ENCODE results near the gene GABBR2. TPM values are rescaled to one million over a fixed set of nuclear protein-coding genes. Genes with fewer than 3 reads are reported as not detected.

The GABBR2 gene
- total and polyA plus RNA-seq, 9 of the 15 experiments (the other 6 are each of a cell fraction or from before 2014, with no cell fraction given): 0.15 to 1.9 (median 0.32) TPM

DNA sequence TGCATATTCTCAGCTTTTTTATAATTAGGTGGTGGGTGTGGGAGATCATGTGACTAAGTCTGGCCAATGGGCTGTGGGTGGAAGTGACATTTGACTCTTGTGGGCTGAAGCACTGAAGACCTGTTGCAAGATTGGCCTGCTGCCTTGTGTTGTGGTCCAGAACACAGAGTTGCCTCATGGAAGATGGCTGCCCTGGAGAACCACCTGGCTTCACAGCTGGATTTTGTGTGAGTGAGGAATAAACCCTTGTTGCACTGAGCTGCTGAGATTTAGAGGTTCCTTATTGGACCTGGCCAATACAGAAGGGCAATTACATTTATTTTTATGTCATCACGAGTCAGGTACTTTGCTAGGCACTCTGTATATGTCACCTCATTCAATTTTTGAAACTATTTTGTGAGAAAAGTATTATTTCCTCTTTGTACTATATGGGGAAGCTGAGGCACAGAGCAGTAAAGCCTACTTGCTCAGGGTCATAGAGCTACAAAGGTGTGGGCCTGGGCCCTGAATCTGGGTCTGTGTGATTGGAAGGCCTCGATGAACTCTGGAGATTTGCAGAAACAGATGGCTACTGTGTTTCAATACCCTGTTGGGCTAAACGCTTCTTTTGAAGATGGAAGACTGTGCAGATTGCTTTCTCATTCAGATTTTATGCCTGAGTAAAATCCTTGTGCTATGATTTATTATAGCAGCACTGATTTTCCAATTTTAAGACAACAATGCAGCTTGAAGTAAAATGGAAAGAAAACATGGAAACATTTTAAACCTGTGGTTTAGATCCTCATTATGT lies 382.1 kb downstream of the GABBR2 start (continued):
- TF ChIP-seq, protein P1, sequence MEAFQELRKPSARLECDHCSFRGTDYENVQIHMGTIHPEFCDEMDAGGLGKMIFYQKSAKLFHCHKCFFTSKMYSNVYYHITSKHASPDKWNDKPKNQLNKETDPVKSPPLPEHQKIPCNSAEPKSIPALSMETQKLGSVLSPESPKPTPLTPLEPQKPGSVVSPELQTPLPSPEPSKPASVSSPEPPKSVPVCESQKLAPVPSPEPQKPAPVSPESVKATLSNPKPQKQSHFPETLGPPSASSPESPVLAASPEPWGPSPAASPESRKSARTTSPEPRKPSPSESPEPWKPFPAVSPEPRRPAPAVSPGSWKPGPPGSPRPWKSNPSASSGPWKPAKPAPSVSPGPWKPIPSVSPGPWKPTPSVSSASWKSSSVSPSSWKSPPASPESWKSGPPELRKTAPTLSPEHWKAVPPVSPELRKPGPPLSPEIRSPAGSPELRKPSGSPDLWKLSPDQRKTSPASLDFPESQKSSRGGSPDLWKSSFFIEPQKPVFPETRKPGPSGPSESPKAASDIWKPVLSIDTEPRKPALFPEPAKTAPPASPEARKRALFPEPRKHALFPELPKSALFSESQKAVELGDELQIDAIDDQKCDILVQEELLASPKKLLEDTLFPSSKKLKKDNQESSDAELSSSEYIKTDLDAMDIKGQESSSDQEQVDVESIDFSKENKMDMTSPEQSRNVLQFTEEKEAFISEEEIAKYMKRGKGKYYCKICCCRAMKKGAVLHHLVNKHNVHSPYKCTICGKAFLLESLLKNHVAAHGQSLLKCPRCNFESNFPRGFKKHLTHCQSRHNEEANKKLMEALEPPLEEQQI (IDR thresholded peaks at IDR 0.05): no peak
- TF ChIP-seq HMG20B (CRISPR knock-in tag; IDR thresholded peaks at IDR 0.05) (no peak), NR2C1 (IDR thresholded peaks at IDR 0.05) (peak; percentile 52), NR2C1 (tag; IDR thresholded peaks at IDR 0.05) (no peak), GTF2E2 (tag; IDR thresholded peaks at IDR 0.05) (peak; percentile 28; the same call in 1 of the 2 replicates), ZSCAN29 (IDR thresholded peaks at IDR 0.05) (no peak), LCOR (CRISPR knock-in tag; IDR thresholded peaks at IDR 0.05) (peak; percentile 28; the same call in 1 of the 2 replicates), NFYB (IDR thresholded peaks at IDR 0.05; ENCODE audit: extremely low read depth, insufficient read length) (peak; percentile 100), ZFPM2 (CRISPR knock-in tag; IDR thresholded peaks at IDR 0.05) (no peak), ZNF140 (CRISPR knock-in tag; IDR thresholded peaks at IDR 0.05) (no peak), SMAD4 (CRISPR knock-in tag; conservative IDR thresholded peaks at IDR 0.05) (peak; percentile 47; the same call in 1 of the 2 replicates), KHSRP (IDR thresholded peaks at IDR 0.05) (no peak), ZC3H4 (CRISPR knock-in tag; IDR thresholded peaks at IDR 0.05; ENCODE audit: borderline replicate concordance) (no peak), ZC3H11A (IDR thresholded peaks at IDR 0.05; ENCODE audit: low read depth, low read length) (no peak), SNRNP70 (optimal IDR thresholded peaks at IDR 0.05; ENCODE audit: low read depth, low read length) (no peak), TCF15 (CRISPR knock-in tag; IDR thresholded peaks at IDR 0.05) (no peak), MCM7 (IDR thresholded peaks at IDR 0.05) (no peak), ZNF217 (CRISPR knock-in tag; IDR thresholded peaks at IDR 0.05) (no peak), NKRF (IDR thresholded peaks at IDR 0.05; ENCODE audit: borderline replicate concordance) (no peak)
- TF ChIP-seq, protein P2, sequence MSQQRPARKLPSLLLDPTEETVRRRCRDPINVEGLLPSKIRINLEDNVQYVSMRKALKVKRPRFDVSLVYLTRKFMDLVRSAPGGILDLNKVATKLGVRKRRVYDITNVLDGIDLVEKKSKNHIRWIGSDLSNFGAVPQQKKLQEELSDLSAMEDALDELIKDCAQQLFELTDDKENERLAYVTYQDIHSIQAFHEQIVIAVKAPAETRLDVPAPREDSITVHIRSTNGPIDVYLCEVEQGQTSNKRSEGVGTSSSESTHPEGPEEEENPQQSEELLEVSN (IDR thresholded peaks at IDR 0.05; ENCODE audit: borderline replicate concordance in 1 of 2, extremely low read depth in 1 of 2, insufficient read depth in 1 of 2, insufficient read length in 1 of 2, low read depth in 1 of 2, low read length in 1 of 2, poor library complexity in 1 of 2, severe bottlenecking in 1 of 2): no peak
- TF ChIP-seq, protein P3, sequence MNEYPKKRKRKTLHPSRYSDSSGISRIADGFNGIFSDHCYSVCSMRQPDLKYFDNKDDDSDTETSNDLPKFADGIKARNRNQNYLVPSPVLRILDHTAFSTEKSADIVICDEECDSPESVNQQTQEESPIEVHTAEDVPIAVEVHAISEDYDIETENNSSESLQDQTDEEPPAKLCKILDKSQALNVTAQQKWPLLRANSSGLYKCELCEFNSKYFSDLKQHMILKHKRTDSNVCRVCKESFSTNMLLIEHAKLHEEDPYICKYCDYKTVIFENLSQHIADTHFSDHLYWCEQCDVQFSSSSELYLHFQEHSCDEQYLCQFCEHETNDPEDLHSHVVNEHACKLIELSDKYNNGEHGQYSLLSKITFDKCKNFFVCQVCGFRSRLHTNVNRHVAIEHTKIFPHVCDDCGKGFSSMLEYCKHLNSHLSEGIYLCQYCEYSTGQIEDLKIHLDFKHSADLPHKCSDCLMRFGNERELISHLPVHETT (CRISPR knock-in tag; conservative IDR thresholded peaks at IDR 0.05 in 1 of 2, IDR thresholded peaks at IDR 0.05 in 1 of 2): no peak

Measured in K562 (cell line).